Panc1 (cell line): ENCODE data around the gene ZNF564.

Experiments
- CTCF ChIP-seq: fragments of 450-650 bp; IDR thresholded peaks from 2 replicates; pipeline ENCODE4 v1.5.1; 2017; ENCODE audit warnings: mild to moderate bottlenecking
- POLR2AphosphoS5 ChIP-seq: IDR thresholded peaks from 2 replicates; pipeline ENCODE4 v1.6.1; 2012; ENCODE audit warnings: mild to moderate bottlenecking, low read depth, low read length, moderate library complexity
- REST ChIP-seq, 2 experiments: IDR thresholded peaks; 2 replicates each; pipeline ENCODE4 v1.6.1; 2011 to 2012; ENCODE audit warnings: low read depth in 2 of 2, control low read depth in 1 of 2, low read length in 1 of 2, mild to moderate bottlenecking in 1 of 2, moderate library complexity in 1 of 2; ENCODE audit not compliant: insufficient read depth in 1 of 2
- SIN3A ChIP-seq: IDR thresholded peaks from 2 replicates; pipeline ENCODE4 v1.6.1; 2012; ENCODE audit warnings: low read depth, mild to moderate bottlenecking, low read length, moderate library complexity, borderline replicate concordance; ENCODE audit not compliant: insufficient read depth
- TCF7L2 ChIP-seq: IDR thresholded peaks from 2 replicates; pipeline ENCODE4 v1.6.1; 2011; ENCODE audit warnings: mild to moderate bottlenecking, low read depth, low read length, inconsistent platforms

- TF ChIP-seq CTCF, result no peak
- TF ChIP-seq REST (IDR thresholded peaks at IDR 0.05; ENCODE audit: insufficient read depth in 1 of 2, low read depth in 2 of 2, low read length in 1 of 2), result no peak
- TF ChIP-seq POLR2AphosphoS5, result no peak
- TF ChIP-seq TCF7L2, result no peak
- TF ChIP-seq SIN3A, result no peak
Observed at GRCh38 chr19:12581100-12581499, 29.8 kb upstream of the ZNF564 start.
